ENCODE data around the gene SLC35F4. TPM values are rescaled to one million over a fixed set of nuclear protein-coding genes. Genes with fewer than 3 reads are reported as not detected.
A peak's percentile ranks its signal among the peaks of the same experiment; 100 is the strongest.

SLC35F4 gene
- total RNA-seq, 1 experiment from 2014 or later, result not detected

- no peaks in the 10 kb centered on the region for H3K79me2 ChIP-seq (ENCODE audit: insufficient read depth, low read length)
- no peak overlapping the region for H2BK20ac ChIP-seq (ENCODE audit: low read depth, low read length, poor library complexity, severe bottlenecking)
- no peak overlapping the region for H2BK12ac ChIP-seq (ENCODE audit: insufficient read length, low read depth, low read length)
- TF ChIP-seq CTCF (conservative IDR thresholded peaks at IDR 0.05), result no peak
- H3K56ac ChIP-seq (ENCODE audit: insufficient read length, low read depth, low read length), result no peak overlapping the region
- H4K20me1 ChIP-seq (ENCODE audit: control insufficient read depth, insufficient read depth, insufficient read length), result no peaks in the 10 kb centered on the region
- Mint-ChIP-seq H3K9me3 (peaks cover 29 to 33% of the 10 kb centered on the region in 2 experiments), H3K4me1 (peaks cover 34 to 35% of the 10 kb centered on the region in 2 experiments), H3K4me3 (no peak overlapping the region), H3K27ac (peak overlapping the region in 1 of 3 experiments; percentile 11; a peak in 2 of 7 replicates), H3K36me3 (ENCODE audit: insufficient read depth in 1 of 3, low read depth in 3 of 3) (peaks cover 15 to 27% (median 25%) of the 10 kb centered on the region in 3 experiments), H3K27me3 (ENCODE audit: low read depth) (no peaks in the 10 kb centered on the region; the same call in 1 of the 2 replicates)
- peaks cover 7% of the 10 kb centered on the region; the same call in 1 of the 2 replicates for H3K4me1 ChIP-seq (ENCODE audit: insufficient read depth, low read length)
- no peak overlapping the region for H2BK5ac ChIP-seq (ENCODE audit: insufficient read length, low read length)
- H3K18ac ChIP-seq (ENCODE audit: insufficient read length, low read depth, low read length), result no peak overlapping the region
- H3K4me2 ChIP-seq (ENCODE audit: insufficient read depth, insufficient read length, low read length), result no peak overlapping the region
- H2BK120ac ChIP-seq (ENCODE audit: low read depth, low read length, poor library complexity, severe bottlenecking), result no peak overlapping the region
- H3K14ac ChIP-seq (ENCODE audit: insufficient read depth, low read length), result no peak overlapping the region
- no peak overlapping the region for H3K23ac ChIP-seq (ENCODE audit: insufficient read length, low read depth, low read length)
- no peak overlapping the region for H3K4ac ChIP-seq (ENCODE audit: low read depth, low read length)
- no peak overlapping the region for H3T11ph ChIP-seq (ENCODE audit: low read length)
- H2AK5ac ChIP-seq (ENCODE audit: insufficient read length, low read length), result no peak overlapping the region
- 100% methylated on average over 1 of the region's 3 CpGs for WGBS (ENCODE audit: extremely low coverage, insufficient read length, low lambda C conversion rate)
- no peaks in the 10 kb centered on the region for H3K27me3 ChIP-seq (ENCODE audit: insufficient read depth, low read length)
- no peak for DNase-seq
- no peaks in the 10 kb centered on the region for H3K23me2 ChIP-seq (ENCODE audit: insufficient read length, low read depth, low read length, poor library complexity, severe bottlenecking)
- no peak overlapping the region for H4K8ac ChIP-seq (replicated peaks; ENCODE audit: insufficient read length, low read depth, low read length)
- H2BK15ac ChIP-seq (ENCODE audit: low read depth, low read length), result no peak overlapping the region
- H3K27ac ChIP-seq (ENCODE audit: insufficient read length, low read depth, low read length), result no peak overlapping the region
- H4K5ac ChIP-seq (ENCODE audit: insufficient read length, low read depth, low read length), result no peak overlapping the region
- H4K91ac ChIP-seq (ENCODE audit: insufficient read length, low read depth, low read length), result no peak overlapping the region
- H3K79me1 ChIP-seq (ENCODE audit: insufficient read depth, low read depth, low read length, poor library complexity, severe bottlenecking), result no peaks in the 10 kb centered on the region
- no peak overlapping the region for H2AFZ ChIP-seq (ENCODE audit: low read length)
- no peaks in the 10 kb centered on the region for H3K9me3 ChIP-seq (ENCODE audit: control insufficient read depth, low read depth, low read length)
- H3K9ac ChIP-seq (ENCODE audit: extremely low read depth, insufficient read length, low read length), result no peak overlapping the region
These were observed 153.2 kb downstream of the SLC35F4 start for GRCh38 chr14:57712698-57713097.
